Stomach (tissue), 9 donors: ENCODE data around the gene KLRG1. TPM values are rescaled to one million over a fixed set of nuclear protein-coding genes. Genes with fewer than 3 reads are reported as not detected.
A peak's percentile ranks its signal among the peaks of the same experiment; 100 is the strongest.

Experiments
- DNase-seq, 2 donors: peaks; one replicate each; pipeline versions ENCODE4 v3.0.0 to v3.0.0-alpha.2; 2013 to 2019
- H3K27ac ChIP-seq, 5 donors: fragments of 200-600 bp in 4 of 5; sonication (generic) in 4 of 5; one replicate each; pipeline ENCODE4 v1.5.1; 2013 to 2019; ENCODE audit warnings: mild to moderate bottlenecking in 1 of 5, moderate library complexity in 1 of 5
- H3K27me3 ChIP-seq, 3 donors: fragments of 200-600 bp; sonication (generic); one replicate each; pipeline ENCODE4 v1.5.1; 2017 to 2019; ENCODE audit warnings: mixed run types in 1 of 3
- H3K36me3 ChIP-seq, 4 donors: fragments of 200-600 bp; sonication (generic); 1 replicate in 3 of 4; 2 replicates in 1 of 4; pipeline ENCODE4 v1.5.1; 2016 to 2019
- H3K4me1 ChIP-seq, 4 donors: fragments of 200-600 bp; sonication (generic); one replicate each; pipeline ENCODE4 v1.5.1; 2016 to 2019
- H3K4me3 ChIP-seq, 4 donors: fragments of 200-600 bp; sonication (generic) in 3 of 4; one replicate each; pipeline ENCODE4 v1.5.1; 2016 to 2019; ENCODE audit warnings: mild to moderate bottlenecking in 1 of 4
- H3K9me3 ChIP-seq, 4 donors: fragments of 200-600 bp; sonication (generic); one replicate each; pipeline ENCODE4 v1.5.1; 2016 to 2019
- EP300 ChIP-seq: sonication (generic); formaldehyde crosslinking; IDR thresholded peaks from one replicate; pipeline ENCODE4 v1.6.1; 2017; ENCODE audit warnings: antibody characterized with exemption
- POLR2A ChIP-seq, 4 donors: fragments of 450-650 bp; IDR thresholded peaks; one replicate each; pipeline ENCODE4 v1.6.1; 2016; ENCODE audit warnings: antibody characterized with exemption in 4 of 4, control low read depth in 2 of 4, mild to moderate bottlenecking in 1 of 4, moderate library complexity in 1 of 4
- POLR2AphosphoS5 ChIP-seq, 3 donors: sonication (generic); formaldehyde crosslinking; IDR thresholded peaks; one replicate each; pipeline ENCODE4 v1.6.1; 2016; ENCODE audit warnings: antibody characterized with exemption in 3 of 3
- WGBS, 5 donors: extraction: QIAGEN DNeasy Blood & Tissue Kit in 3 of 5; methylation state at CpG; one replicate each; pipeline versions ENCODE4 v1.1.5 to v1.1.7; 2013 to 2018; 5-methylcytosine and 5-hydroxymethylcytosine counted together
- intact Hi-C: fragments of 100-400 bp; cut with DNase I; formaldehyde crosslinking; loops from one replicate; pipeline ENCODE4 v1.15.1; 2023; ENCODE audit warnings: low total_unique reads
- polyA plus RNA-seq, 3 donors: library from polyadenylated mRNA; stranded (reverse); fragments of 200-250 nt; gene quantifications; one replicate each; pipeline ENCODE4 v1.2.3, GENCODE V29; 2013
- total RNA-seq, 5 donors: library from RNA; depleted of rRNA; stranded (reverse); fragments of >200 nt; gene quantifications; one replicate each; pipeline versions ENCODE4 v1.1.0 to v1.2.3, GENCODE V29; 2014 to 2016
- TF ChIP-seq, protein P1 (sequence below), 7 experiments: fragments of 450-650 bp in 4 of 7; fragments of 200-600 bp in 3 of 7; sonication (generic) in 3 of 7; IDR thresholded peaks; one replicate each; pipeline ENCODE4 v1.5.1; 2016 to 2019; ENCODE audit warnings: antibody characterized with exemption in 7 of 7, control low read depth in 2 of 7, mild to moderate bottlenecking in 1 of 7
- donor health status: healthy with polysubstance abuse.
- donor health status: Bipolar disorder and iron deficiency.
- donor health status: healthy.

KLRG1 gene
- total and polyA plus RNA-seq, 8 donors, result 0.40 to 2.9 (median 1.4) TPM; not detected in 2

DNA sequence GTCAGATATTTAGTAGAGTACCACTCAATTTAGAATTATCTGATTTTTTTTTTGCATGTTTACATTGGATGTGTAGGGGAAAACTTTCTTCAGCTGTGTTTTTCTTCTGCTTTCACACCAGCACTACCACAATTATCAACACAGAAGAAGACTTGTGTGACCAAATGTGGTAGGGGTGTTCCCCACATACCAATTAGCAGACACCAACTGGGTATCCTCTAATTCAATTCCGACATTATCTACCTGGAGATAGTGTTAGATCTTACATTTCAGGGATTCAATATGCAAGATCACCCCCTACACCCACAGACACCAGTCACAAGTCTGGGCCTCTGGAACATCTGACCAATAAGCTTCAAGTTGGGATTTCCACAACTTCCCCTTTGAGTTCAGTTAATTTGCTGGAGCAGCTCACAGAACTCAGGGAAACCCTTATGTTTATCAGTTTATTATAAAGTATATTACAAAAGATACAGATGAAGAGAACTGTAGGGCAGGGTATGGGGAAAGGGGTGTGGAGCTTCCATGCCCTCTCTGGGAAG, 4.1 kb upstream of the KLRG1 start:
- TF ChIP-seq POLR2A (IDR thresholded peaks at IDR 0.05), result no peak
- TF ChIP-seq POLR2AphosphoS5 (IDR thresholded peaks at IDR 0.05), result no peak
- no peak for TF ChIP-seq EP300
- TF ChIP-seq, protein P1, sequence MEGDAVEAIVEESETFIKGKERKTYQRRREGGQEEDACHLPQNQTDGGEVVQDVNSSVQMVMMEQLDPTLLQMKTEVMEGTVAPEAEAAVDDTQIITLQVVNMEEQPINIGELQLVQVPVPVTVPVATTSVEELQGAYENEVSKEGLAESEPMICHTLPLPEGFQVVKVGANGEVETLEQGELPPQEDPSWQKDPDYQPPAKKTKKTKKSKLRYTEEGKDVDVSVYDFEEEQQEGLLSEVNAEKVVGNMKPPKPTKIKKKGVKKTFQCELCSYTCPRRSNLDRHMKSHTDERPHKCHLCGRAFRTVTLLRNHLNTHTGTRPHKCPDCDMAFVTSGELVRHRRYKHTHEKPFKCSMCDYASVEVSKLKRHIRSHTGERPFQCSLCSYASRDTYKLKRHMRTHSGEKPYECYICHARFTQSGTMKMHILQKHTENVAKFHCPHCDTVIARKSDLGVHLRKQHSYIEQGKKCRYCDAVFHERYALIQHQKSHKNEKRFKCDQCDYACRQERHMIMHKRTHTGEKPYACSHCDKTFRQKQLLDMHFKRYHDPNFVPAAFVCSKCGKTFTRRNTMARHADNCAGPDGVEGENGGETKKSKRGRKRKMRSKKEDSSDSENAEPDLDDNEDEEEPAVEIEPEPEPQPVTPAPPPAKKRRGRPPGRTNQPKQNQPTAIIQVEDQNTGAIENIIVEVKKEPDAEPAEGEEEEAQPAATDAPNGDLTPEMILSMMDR (IDR thresholded peaks at IDR 0.05), result no peak
- Histone ChIP-seq H3K27ac (no peak overlapping the region), H3K4me1 (peaks cover 0 to 5% (median 0%) of the 10 kb centered on the region in 4 donors), H3K27me3 (no peaks in the 10 kb centered on the region), H3K36me3 (peaks cover 0 to 5% (median 0%) of the 10 kb centered on the region in 4 donors), H3K4me3 (no peak overlapping the region), H3K9me3 (peaks cover 0 to 10% (median 7%) of the 10 kb centered on the region in 4 donors)
- intact Hi-C loops, result no loop called here
- no peak for DNase-seq
- WGBS, 5 donors, result 56 to 81% (median 71%) methylated on average over 1 of the region's 1 CpG

DNA sequence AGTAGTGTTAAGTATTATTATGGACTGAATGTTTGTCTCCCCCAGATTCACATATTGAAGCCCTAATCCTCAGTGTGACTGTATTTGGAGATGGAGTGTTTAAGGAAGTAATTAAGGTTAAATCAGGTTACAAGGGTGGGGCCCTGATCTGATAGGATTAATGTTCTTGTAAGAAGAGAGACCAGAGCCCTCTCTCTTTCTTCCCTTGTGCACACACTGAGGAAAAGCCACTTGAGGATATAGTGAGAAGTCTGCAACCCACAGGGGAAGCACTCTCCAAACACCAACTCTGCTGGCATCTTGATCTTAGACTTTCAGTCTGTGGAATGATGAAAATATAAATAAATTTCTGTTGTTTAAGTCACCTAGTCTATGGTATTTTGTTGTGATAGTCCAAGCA, 2.2 kb upstream of the KLRG1 start:
- no peak overlapping the region for H3K4me3 ChIP-seq
- H3K4me1 ChIP-seq, result peaks cover 0 to 5% (median 0%) of the 10 kb centered on the region in 4 donors
- DNase-seq, result no peak

DNA sequence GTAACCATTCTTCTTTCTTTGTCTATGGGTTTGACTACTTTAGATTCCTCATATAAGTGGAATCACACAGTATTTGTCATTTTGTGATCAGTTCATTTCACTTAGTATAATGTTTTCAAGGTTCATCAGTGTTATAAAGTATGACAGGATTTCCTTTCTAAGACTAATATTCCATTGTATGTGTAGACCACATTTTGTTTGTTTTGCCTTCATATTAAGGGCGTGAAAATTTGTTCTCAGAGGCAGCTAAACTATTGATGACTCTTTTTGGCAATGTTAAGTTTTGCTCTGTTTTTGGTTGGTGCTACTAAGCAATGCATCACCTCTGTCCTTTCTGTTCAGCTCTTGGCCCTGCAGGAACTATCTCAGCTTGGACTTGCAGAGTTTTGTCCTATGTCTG, 1.7 kb upstream of the KLRG1 start:
- H3K27ac ChIP-seq, result no peak overlapping the region
- no peaks in the 10 kb centered on the region for H3K36me3 ChIP-seq
- no peak for DNase-seq
- 63 to 71% (median 64%) methylated on average over 1 of the region's 1 CpG for WGBS, 5 donors
- H3K9me3 ChIP-seq, result no peaks in the 10 kb centered on the region
- no peaks in the 10 kb centered on the region for H3K27me3 ChIP-seq
- no peak overlapping the region for H3K4me3 ChIP-seq
- TF ChIP-seq, protein P1 (IDR thresholded peaks at IDR 0.05), result no peak
- no peak for TF ChIP-seq POLR2A (IDR thresholded peaks at IDR 0.05)
- TF ChIP-seq POLR2AphosphoS5 (IDR thresholded peaks at IDR 0.05), result no peak
- no peak for TF ChIP-seq EP300
- H3K4me1 ChIP-seq, result peaks cover 0 to 5% (median 0%) of the 10 kb centered on the region in 4 donors
- intact Hi-C loops, result no loop called here

More for the DNA sequence above, 2.2 kb upstream of the KLRG1 start:
- Histone ChIP-seq H3K27me3 (no peaks in the 10 kb centered on the region), H3K9me3 (no peaks in the 10 kb centered on the region), H3K27ac (no peak overlapping the region), H3K36me3 (no peaks in the 10 kb centered on the region)
- TF ChIP-seq POLR2A (IDR thresholded peaks at IDR 0.05), result no peak
- no peak for TF ChIP-seq EP300
- no peak for TF ChIP-seq POLR2AphosphoS5 (IDR thresholded peaks at IDR 0.05)
- TF ChIP-seq, protein P1 (IDR thresholded peaks at IDR 0.05), result no peak
- intact Hi-C loops, result no loop called here

DNA sequence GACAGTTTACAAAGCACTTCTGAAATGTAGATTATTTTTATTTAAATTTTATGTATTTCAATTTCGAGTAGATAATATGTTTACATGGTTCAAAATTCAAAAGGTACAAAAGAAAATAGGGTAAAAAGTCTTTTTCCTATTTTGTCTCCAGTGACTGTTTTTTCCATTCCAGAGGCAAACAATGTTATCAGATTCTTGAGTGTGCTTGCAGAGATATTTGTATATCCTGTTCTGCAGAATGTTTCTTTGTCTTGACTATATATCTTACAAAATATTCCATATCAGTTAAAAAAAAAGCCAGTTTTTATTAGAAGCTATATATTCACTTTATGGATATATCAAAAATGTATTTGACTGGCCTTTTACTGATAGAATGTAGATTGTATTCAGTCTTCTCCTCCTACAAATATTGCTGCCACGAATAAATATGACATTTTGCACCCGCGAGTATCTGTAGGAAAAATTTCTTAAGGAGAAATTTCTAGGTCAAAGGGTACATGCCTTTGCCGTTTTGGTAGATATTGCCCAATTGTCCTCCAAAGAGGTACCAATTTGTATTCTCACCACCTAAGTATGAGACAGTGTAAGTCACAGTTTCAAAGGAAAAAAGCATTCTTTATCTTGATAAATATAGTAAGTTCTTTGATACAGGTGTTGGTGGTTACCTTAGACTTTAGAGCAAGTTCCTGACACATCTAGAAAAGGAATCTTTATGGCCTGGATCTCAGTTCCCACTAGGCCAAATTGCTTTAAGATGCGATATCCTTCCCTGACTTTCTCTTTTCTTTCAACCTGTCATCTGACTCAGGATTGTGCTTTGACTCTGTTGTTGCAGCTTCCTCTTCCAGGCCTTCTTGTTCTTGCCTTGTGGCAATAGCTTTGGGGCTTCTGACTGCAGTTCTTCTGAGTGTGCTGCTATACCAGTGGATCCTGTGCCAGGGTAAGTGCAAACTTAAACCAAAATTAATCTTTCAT, 2.3 kb downstream of the KLRG1 start:
- Histone ChIP-seq H3K27me3 (no peaks in the 10 kb centered on the region), H3K27ac (peak overlapping the region in 1 of 5 donors; percentile 14), H3K9me3 (no peaks in the 10 kb centered on the region), H3K4me1 (peaks cover 0 to 5% (median 0%) of the 10 kb centered on the region in 4 donors), H3K36me3 (no peaks in the 10 kb centered on the region), H3K4me3 (no peak overlapping the region)
- DNase-seq, result peak in 1 of 2 donors; percentile 6
- WGBS, 5 donors, result 36 to 55% (median 50%) methylated on average over 6 of the region's 6 CpGs
- TF ChIP-seq POLR2AphosphoS5 (IDR thresholded peaks at IDR 0.05), result no peak
- no peak for TF ChIP-seq POLR2A (IDR thresholded peaks at IDR 0.05)
- TF ChIP-seq, protein P1 (IDR thresholded peaks at IDR 0.05), result no peak
- no peak for TF ChIP-seq EP300
- intact Hi-C loops, result no loop called here
